Ammon's horn (tissue), 1 donor: ENCODE measurements around the gene TNFRSF12A.

Experiments
- DNase-seq: peaks from one replicate; pipeline ENCODE4 v3.0.0-alpha.2; 2016; ENCODE audit warnings: low spot score

Gene TNFRSF12A

GRCh38 chr16:3026609-3027488 is 6.7 kb downstream of the TNFRSF12A start:
- no peak for DNase-seq

GRCh38 chr16:3027489-3027795 is 7.3 kb downstream of the TNFRSF12A start:
- DNase-seq, result no peak

- peak; percentile 78 for DNase-seq
These were observed 8.0 kb downstream of the TNFRSF12A start for GRCh38 chr16:3027983-3028715.

GRCh38 chr16:3028716-3029319 is 8.7 kb downstream of the TNFRSF12A start:
- no peak for DNase-seq

- DNase-seq, result no peak
These were observed 9.5 kb downstream of the TNFRSF12A start for GRCh38 chr16:3029491-3030221.

- no peak for DNase-seq
These were observed 10.3 kb downstream of the TNFRSF12A start for GRCh38 chr16:3030222-3031212.

GRCh38 chr16:3032624-3033023 is 12.5 kb downstream of the TNFRSF12A start:
- DNase-seq, result no peak

GRCh38 chr16:3035289-3035971 is 15.3 kb downstream of the TNFRSF12A start:
- DNase-seq, result no peak

- DNase-seq, result no peak
These were observed 16.0 kb downstream of the TNFRSF12A start for GRCh38 chr16:3035972-3036725.

- no peak for DNase-seq
These were observed 16.7 kb downstream of the TNFRSF12A start, which contains the start of gene BICDL2 for GRCh38 chr16:3036726-3037315. Gene BICDL2 (minus strand): TSS chr16:3036944. CDS start chr16:3035496, 1,448 bp downstream.

- DNase-seq, result no peak
These were observed 18.1 kb downstream of the TNFRSF12A start for GRCh38 chr16:3038256-3038655.

GRCh38 chr16:3038896-3039295 is 18.7 kb downstream of the TNFRSF12A start:
- DNase-seq, result no peak

GRCh38 chr16:3042376-3042775 is 22.2 kb downstream of the TNFRSF12A start:
- DNase-seq, result no peak

- no peak for DNase-seq
These were observed 24.5 kb downstream of the TNFRSF12A start for GRCh38 chr16:3044708-3045107.

GRCh38 chr16:3045758-3046640 is 25.8 kb downstream of the TNFRSF12A start, which contains the start of gene MMP25:
Gene MMP25 (plus strand): TSS chr16:3046561. CDS start chr16:3046918, 357 bp downstream.
- DNase-seq, result no peak

- no peak for DNase-seq
These were observed 26.6 kb downstream of the TNFRSF12A start for GRCh38 chr16:3046641-3047386.

- DNase-seq, result no peak
These were observed 27.2 kb downstream of the TNFRSF12A start for GRCh38 chr16:3047387-3047720.
